NCI-H146 treated with DMSO at 0.1 percent for 48 hours (cell line): Measurements from ENCODE around the gene SOCS2.
A peak's percentile ranks its signal among the peaks of the same experiment; 100 is the strongest.
"Not testable (repeated sequence)": the region's sequence is repeated elsewhere in the genome, so short reads cannot be mapped to it uniquely, and the experiment has no call there.

Source experiments
- DNase-seq: peaks from one replicate; lab custom pipeline; 2025; ENCODE audit not compliant: unreplicated experiment; lab: John Stamatoyannopoulos, UW

SOCS2 gene

GRCh38 chr12:93571925-93572711 is at the start of gene SOCS2:
Gene SOCS2, plus strand, starts transcription at chr12:93572675. Its CDS starts 223 bp downstream, at chr12:93572898.
- DNase-seq: peak; percentile 47

DNA sequence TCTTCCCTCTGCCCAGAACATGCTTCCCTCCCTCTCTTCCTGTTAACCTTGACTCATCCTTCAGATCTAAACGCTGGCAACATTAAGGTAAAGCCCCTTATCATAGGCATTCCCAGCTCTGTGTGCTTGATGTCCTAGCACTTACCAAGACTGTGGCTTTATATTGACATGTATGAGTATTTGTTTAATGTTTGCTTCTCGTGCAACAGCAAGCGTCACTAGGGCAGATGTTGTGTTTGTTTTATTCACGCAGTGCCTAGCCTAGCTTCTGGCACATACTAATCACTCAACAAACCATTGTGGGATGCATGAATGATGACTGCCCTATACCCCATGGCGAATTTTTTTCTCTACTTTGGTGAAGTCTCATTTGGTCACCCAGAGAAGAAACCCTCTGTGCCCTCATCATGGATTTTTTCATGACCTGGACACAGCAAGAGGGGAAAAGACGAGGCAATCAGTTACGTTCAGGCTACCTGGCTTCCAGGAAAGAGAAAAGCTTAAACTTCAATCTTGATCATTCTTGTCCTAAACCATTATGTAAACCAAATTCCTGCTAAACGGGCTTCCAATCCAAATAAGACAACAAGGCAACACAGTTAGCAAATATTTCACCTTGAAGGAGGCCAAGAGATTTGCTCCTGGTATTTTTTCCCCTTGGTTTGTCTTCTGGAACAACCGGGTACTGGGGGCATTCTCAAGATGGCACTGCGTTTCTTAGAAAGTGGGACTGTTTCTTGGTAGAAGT is 47.9 kb upstream of the SOCS2 start:
- no peak for DNase-seq

GRCh38 chr12:93526786-93527428 is 45.6 kb upstream of the SOCS2 start:
- DNase-seq: peak; percentile 24

DNA sequence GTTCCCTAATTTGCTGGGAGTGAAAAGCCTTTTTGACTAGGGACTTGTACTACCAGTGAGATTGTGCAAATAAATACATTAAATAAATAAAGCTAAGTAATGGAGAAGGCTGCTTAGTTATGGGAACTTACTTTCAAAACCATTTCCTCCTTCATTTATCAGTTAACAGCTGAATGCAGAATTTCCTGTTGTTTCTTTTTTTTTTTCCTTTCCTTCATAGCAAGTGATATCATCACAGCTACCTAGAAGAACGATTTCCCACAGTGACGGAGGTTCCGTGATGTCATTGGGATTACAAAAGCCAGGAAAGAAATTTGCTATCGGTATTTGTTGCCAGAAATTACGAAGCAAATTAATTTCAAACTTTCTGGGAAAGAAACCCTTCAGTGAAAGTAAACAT is 42.1 kb upstream of the SOCS2 start:
- DNase-seq: no peak

DNA sequence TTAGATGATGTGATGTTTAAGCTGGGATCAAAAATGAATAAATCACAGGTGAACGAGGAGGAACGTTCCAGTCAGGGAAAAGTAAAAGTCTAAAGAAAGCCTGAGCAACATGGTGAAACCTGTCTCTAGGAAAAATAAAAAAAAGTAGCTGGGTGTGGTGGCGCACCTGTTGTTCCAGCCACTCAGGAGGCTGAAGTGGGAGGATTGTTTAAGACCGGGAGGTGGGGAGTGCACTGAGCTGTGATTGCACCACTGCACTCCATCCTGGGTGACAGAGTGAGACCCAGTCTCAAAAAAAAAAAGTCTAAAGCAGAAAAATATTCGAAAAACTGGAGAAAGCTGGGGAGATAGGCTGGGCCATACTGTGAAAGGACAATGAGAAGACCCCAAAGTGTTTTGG is 39.2 kb upstream of the SOCS2 start:
- no peak for DNase-seq

DNA sequence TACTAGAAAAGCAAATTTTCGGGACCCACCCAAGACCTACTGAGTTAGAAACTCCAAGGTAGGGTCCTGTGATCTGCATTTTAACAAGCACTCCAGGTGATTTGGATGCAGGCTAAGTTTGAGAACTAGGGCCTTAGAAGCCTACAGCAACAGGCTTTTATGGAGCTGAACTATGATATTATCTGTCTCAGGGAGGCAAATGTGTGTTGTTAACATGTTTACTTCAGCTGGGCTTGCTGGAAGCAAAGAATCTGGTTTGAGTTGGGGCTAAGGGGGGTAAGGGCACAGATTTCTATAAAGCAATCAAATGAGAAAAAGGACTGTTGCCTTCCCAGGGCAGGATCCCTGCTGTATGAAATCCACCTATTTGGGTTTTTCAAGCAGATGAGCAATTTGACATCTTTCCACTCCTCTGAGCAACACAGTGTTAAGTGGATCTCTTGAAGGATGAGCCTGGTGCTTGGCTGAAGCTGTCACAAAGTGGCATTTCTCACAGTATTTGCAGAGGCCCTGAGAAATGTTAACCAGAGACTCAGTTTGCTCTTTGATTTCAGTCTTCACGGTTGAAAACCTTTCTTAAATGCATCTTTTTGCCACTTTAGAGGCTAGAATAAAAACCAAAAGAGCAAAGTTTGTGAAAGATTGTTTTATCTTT is 36.2 kb upstream of the SOCS2 start:
- DNase-seq: no peak

DNA sequence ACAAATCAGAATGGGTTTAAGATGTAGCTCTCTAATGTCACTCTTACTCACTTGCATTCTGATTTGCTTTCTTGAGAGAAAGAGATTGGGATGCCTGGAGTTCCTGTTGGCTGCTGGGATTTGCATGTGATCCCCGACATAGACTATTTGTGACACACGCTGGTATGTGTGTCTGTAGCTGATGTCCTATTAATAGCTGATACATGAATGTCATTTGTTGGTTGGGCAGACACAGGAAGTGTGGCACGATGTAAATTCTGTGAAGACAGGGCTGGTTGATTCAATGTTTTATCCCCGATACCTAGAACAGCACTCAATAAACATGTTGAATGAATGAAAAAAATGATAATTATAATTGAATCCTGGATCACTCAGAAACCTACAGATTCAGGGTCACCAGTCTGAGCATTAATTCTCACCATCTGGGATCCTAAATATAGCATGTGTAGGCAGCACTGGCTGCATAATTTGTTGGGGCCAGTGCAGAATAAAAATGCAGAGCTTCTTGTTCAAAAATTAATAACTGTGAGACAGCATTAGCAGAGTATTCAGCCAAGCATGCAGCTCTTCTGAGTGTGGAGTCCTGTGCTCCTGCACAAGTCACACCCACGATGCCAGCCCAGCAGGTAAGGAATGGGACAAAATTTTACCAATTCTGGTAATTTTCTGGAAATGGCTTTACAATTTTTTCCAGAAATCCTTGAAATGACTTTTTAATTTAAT is 35.5 kb upstream of the SOCS2 start:
- DNase-seq: no peak

DNA sequence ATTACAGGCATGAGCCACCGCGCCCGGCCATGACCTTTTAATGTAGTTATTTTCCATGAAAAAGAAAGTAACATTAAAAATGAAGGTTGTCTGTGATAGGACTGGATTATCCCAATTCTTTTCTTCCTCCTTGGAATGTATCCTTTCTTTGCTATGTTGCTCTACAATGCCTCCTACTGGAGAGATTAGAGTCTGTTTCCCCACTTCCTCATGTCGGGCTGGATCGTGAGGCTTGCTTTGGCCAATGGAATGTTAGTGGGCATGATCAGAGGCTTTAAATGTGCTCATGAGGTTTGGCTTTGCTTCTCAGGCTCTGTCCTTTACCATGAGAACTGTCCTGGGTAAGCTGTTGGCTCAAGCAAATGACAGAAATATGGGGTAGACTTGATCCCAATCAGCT is 34.7 kb upstream of the SOCS2 start:
- DNase-seq: no peak

GRCh38 chr12:93539821-93540220 is 32.7 kb upstream of the SOCS2 start:
- no peak for DNase-seq

- no peak for DNase-seq
Measured at GRCh38 chr12:93540466-93540865, 32.0 kb upstream of the SOCS2 start.

DNA sequence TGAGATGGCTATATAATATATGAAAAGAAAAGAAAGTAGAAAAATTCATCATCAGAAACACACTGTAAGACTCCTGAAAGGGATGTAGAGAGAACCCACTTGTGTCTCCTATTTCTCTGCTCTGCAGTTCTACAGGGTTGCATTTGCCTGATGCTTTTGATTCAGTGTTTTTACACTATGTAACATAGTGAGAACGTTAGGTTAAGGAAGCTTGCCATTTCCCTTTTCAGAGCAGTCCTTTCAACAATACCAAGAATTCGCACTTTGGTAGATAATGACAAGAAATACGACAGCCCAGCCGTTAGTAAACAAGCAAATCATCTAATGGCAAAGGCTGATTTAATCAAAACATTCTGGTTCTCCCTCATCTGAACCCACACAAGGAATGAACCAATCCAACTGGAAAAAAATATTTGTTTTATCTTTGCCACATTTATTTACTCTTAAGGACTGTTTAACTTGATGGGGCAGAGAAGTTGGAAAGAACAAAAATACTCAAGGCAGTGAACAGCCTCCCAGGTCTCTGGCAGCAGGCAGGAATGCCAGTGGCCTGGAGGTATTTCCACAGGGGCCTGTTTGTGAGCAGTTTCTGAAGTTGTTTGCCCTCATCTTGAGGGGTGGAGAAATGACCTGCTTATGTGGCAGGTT is 30.8 kb upstream of the SOCS2 start:
- no peak for DNase-seq

GRCh38 chr12:93547778-93548177 is 24.7 kb upstream of the SOCS2 start:
- no peak for DNase-seq

DNA sequence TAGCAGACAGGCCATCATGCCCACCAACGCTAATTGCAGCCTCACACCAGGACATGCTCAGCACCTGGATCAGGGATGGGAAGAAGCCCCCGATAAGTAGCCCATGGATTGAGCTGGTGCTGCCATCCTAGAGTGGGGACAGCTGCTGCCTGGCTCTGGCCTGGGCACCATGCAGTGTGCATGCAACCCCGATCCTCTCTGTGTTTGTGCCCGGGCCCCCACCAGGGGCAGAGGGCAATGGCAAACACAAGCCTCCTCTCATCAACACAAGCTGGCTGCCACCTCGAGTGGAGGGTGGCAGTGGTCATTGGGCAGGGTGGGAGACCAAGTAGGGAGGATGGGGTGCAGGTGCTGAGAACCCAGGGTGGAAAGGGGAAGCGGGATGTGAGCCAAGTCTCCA is 23.3 kb upstream of the SOCS2 start:
- no peak for DNase-seq

DNA sequence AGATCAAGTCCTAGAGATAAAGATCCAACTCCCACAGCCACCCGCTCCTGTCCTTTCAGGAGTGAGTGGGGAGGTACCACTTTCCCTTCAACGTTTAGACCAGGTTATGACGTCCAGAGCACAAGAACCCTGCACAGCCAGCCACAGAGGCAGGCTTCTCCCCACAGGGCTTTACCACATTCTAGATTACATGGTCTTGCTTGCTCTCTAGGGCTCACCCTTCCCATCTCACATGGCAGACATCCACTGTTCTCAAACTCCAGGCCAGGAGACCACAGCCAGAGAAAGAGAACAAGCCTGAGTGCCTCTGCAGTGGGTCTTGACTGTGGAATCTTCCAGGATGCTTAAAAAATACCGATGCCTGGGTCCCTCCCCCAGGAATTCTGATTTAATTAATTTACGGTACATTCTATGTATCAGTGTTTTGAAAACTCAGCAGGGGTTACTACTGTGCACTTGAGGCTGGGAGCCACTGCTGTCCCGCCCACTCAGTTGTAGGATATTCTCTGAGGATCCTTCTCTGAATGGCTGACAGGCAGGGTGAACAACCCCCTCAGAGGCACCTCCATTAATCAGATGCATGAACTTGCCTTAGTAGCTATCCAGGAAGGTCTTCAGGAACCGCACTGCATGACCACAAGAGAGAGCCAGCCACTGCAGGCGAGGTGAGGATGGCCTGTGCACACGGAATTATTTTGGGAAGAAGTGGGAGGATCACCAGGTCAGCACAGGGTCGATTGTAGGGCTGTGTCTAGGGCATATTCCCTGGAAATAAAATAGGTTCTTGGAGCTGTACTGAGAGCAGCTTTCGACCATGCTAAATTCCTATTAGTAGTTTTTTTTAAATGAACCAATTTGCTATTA is 21.5 kb upstream of the SOCS2 start:
- DNase-seq: no peak

DNA sequence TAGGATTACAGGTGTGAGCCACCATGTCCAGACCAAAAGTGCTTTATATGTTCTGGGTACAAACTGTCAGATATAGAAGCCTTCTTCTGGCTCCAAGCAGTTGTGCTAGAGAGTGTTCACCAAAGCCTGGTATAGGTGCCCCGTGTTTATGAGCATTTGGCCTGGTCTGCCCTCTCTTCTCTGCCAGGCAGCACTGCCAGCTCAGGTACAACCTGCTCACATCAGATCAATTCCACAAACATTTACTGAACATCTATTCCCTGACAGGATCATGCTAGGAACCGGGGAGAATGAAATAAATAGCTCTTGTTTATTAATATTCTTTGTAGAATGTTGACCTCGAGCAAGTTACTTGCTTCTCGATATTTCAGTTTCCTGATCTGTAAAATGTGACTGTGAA is 20.0 kb upstream of the SOCS2 start:
- no peak for DNase-seq

DNA sequence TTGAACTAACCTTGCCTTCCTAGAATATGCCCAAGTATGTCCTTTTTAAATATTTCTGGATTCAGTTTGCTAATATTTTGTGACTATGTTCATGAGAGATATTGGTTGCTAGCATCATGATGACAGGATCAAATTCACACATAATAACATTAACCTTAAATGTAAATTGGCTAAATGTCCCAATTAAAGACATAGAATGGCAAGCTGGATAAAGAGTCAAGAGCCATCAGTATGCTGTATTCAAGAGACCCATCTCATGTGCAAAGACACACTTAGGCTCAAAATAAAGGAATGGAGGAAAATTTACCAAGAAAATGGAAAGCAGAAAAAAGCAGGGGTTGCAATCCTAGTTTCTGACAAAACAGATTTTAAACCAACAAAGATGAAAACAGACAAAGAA is 14.6 kb upstream of the SOCS2 start:
- DNase-seq: not testable (repeated sequence)

DNA sequence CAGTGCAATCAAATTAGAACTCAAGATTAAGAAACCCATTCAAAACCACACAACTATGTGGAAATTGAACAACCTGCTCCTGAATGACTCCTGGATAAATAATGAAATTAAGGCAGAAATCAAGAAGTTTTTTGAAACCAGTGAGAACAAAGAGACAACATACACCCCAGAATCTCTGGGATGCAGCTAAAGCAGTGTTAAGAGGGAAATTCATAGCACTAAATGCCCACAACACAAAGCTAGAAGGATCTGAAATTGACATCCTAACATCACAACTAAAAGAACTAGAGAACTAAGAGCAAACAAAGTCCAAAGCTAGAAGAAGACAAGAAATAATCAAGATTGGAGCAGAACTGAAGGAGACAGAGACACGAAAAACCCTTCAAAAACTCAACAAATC is 13.8 kb upstream of the SOCS2 start:
- DNase-seq: not testable (repeated sequence)

DNA sequence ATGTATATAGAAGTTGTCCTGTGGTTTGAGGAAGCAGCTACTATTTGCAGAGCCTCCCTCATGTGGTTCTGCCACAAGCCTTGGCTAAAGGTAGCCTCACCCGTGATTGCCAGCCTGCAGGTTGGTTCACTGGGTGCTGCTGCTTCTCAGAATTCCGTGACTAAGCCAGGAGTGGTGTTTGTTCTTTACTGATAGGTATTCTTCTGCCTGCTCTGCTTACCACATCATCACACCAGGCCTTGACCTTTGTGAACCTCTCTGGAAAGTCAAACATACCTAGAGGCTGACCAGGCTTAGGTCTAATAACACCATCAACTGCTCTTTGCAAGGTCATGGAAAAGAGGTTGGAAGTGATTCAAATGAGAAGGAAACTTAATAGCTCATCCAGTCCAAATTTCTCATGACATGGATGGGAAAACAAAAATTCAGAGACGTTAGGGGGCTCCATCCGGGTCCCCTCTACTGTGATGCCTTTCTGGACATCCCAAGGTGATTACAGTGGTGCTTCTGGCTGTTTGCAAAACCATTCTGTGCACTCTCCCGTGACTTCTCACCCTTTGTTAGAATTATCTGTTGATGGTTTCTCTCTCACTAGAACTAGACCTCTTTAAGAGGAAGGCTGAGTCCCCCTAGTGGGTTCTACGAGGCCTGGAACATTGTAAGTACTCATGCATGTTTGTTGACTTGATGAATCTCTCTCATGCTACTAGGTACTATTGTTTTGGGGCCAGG is 8.5 kb upstream of the SOCS2 start:
- peak; percentile 18 for DNase-seq

DNA sequence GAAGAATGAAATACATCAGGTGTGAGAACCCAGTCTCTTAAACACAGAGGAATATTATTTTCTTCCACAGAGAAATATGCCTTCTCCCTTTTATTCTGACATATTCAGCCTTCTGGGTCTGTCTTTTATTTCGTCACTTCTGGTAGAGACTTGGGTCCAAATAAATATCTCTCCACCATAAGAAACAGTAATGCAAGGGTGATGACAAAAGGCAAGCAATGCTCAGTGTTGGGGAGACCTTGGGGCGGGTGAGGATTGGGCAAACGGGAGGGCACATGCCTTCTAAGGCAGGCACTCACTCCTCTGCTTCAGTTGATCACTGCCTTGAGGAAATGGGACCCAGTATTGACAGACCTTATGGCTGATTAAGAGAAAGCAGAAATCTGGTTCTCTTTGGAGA is 6.7 kb upstream of the SOCS2 start:
- no peak for DNase-seq
